GM12801 (cell line): Measurements from ENCODE around the gene COL1A1.

Experiments used
- CTCF ChIP-seq: IDR thresholded peaks from one replicate; pipeline ENCODE4 v1.5.1; 2011; ENCODE audit warnings: control low read depth; ENCODE audit not compliant: insufficient read length; ENCODE audit errors: extremely low read depth

Gene COL1A1

GRCh38 chr17:50181591-50182560, 19.6 kb downstream of the COL1A1 start:
- TF ChIP-seq CTCF, result no peak

- TF ChIP-seq CTCF, result no peak
Observed at GRCh38 chr17:50181144-50181543, 20.3 kb downstream of the COL1A1 start.

- TF ChIP-seq CTCF, result no peak
Observed at GRCh38 chr17:50180620-50181019, 20.8 kb downstream of the COL1A1 start.

GRCh38 chr17:50180111-50180510, 21.3 kb downstream of the COL1A1 start:
- TF ChIP-seq CTCF, result no peak

GRCh38 chr17:50177983-50178834, 23.2 kb downstream of the COL1A1 start:
- TF ChIP-seq CTCF, result no peak

- TF ChIP-seq CTCF, result no peak
Observed at GRCh38 chr17:50177476-50177875, 24.0 kb downstream of the COL1A1 start.
